ENCODE data around the gene SMC3. TPM values are rescaled to one million over a fixed set of nuclear protein-coding genes. Genes with fewer than 3 reads are reported as not detected.
"Not testable (repeated sequence)": the region's sequence is repeated elsewhere in the genome, so short reads cannot be mapped to it uniquely, and the experiment has no call there.

The SMC3 gene
- total and polyA plus RNA-seq, 2 experiments from 2014 or later, result 40.8 to 53.5 TPM

DNA sequence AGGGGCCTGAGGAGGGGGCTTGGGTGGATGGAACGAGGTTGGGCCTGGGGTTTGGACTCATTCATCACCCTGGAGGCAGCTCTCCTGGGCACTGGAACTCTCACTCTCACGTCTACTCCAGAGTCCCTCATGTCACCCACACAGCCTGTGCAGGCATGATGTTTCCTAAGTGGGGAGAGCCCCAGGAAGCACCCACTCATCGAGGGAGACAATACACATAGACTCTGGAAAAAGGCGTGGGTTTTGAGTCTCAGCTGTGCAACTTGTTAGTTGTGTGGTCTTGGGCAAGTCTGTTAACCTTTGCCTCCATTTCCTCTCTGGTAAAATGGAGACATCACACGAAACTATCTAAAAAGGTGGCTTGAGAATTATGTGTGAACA is 50.7 kb downstream of the SMC3 start:
- no peak overlapping the region for H3K4me2 ChIP-seq
- TF ChIP-seq EZH2phosphoT487 (IDR thresholded peaks at IDR 0.05; ENCODE audit: low read depth, severe bottlenecking, unreplicated experiment), result no peak
- TF ChIP-seq EZH2 (IDR thresholded peaks at IDR 0.05; ENCODE audit: borderline replicate concordance), result no peak
- TF ChIP-seq, protein P1, sequence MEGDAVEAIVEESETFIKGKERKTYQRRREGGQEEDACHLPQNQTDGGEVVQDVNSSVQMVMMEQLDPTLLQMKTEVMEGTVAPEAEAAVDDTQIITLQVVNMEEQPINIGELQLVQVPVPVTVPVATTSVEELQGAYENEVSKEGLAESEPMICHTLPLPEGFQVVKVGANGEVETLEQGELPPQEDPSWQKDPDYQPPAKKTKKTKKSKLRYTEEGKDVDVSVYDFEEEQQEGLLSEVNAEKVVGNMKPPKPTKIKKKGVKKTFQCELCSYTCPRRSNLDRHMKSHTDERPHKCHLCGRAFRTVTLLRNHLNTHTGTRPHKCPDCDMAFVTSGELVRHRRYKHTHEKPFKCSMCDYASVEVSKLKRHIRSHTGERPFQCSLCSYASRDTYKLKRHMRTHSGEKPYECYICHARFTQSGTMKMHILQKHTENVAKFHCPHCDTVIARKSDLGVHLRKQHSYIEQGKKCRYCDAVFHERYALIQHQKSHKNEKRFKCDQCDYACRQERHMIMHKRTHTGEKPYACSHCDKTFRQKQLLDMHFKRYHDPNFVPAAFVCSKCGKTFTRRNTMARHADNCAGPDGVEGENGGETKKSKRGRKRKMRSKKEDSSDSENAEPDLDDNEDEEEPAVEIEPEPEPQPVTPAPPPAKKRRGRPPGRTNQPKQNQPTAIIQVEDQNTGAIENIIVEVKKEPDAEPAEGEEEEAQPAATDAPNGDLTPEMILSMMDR (IDR thresholded peaks at IDR 0.05; ENCODE audit: poor library complexity), result no peak
- no peaks in the 10 kb centered on the region for H4K20me1 ChIP-seq (ENCODE audit: insufficient read depth, poor library complexity, severe bottlenecking)
- H3K4me3 ChIP-seq, result no peak overlapping the region
- 79% methylated on average over 5 of the region's 5 CpGs for WGBS (ENCODE audit: low lambda C conversion rate, missing lambda C conversion rate)
- H3K4me1 ChIP-seq (ENCODE audit: insufficient read depth), result no peaks in the 10 kb centered on the region
- no peaks in the 10 kb centered on the region for H3K9me3 ChIP-seq (ENCODE audit: low read depth)
- H3K27ac ChIP-seq, result no peak overlapping the region
- DNase-seq (ENCODE audit: low spot score), result no peak
- no peak overlapping the region for H2AFZ ChIP-seq
- H3K79me2 ChIP-seq, result no peaks in the 10 kb centered on the region
- no peaks in the 10 kb centered on the region for H3K9me2 ChIP-seq (replicated peaks; ENCODE audit: insufficient read depth)
- H3K27me3 ChIP-seq, result no peaks in the 10 kb centered on the region
- no peaks in the 10 kb centered on the region for H3K36me3 ChIP-seq (replicated peaks; ENCODE audit: insufficient read depth, low read depth)

DNA sequence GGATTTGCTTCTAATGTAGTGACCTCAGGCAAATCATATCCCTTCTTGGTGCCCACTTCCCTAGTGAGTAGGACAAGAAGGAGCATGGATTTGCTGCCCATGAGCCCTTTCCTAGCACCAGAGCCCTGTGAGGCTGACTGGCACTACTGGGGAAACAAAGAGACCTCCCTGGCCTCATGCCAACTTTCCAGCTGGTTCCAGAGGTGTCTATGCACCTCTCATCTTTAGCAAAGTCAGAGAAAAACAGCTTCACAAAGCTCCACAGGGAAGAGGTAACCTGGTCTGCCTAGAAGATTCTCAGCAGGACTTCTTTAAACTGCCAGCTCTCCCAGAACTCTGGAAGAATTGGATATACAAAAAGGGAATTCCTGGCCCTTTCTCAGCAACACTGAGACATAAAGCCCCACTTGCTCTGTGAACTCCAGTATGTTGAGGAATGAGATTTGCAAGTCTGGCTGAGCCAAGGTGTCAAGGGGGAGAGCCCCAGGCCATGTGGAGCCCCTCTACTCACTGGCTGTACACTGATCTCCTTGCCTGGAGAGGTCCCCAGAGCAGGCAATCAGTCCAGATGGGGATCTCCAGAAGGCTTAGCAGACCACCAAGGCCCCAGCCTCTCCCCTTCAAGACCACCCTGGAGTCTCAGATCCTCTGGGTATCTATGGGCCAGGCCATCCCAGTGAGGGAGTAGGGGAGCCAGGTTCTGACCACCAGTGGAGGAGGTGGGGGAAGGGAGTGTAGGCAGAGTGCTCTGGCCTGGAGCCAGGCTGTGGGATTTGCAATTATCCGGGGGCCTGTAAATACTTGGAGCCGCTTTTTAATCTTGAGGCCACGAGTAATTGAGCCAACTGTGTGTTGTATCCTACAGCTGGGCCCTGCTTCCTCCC is 52.3 kb downstream of the SMC3 start:
- TF ChIP-seq EZH2 (IDR thresholded peaks at IDR 0.05; ENCODE audit: borderline replicate concordance), result no peak
- TF ChIP-seq EZH2phosphoT487 (IDR thresholded peaks at IDR 0.05; ENCODE audit: low read depth, severe bottlenecking, unreplicated experiment), result no peak
- TF ChIP-seq, protein P1 (IDR thresholded peaks at IDR 0.05; ENCODE audit: poor library complexity), result no peak
- H3K27me3 ChIP-seq, result no peaks in the 10 kb centered on the region
- no peak overlapping the region for H2AFZ ChIP-seq
- no peaks in the 10 kb centered on the region for H4K20me1 ChIP-seq (ENCODE audit: insufficient read depth, poor library complexity, severe bottlenecking)
- H3K4me2 ChIP-seq, result no peak overlapping the region
- H3K9me2 ChIP-seq (replicated peaks; ENCODE audit: insufficient read depth), result no peaks in the 10 kb centered on the region
- no peak overlapping the region for H3K4me3 ChIP-seq
- 42% methylated on average over 3 of the region's 3 CpGs for WGBS (ENCODE audit: low lambda C conversion rate, missing lambda C conversion rate)
- no peak for DNase-seq (ENCODE audit: low spot score)
- H3K36me3 ChIP-seq (replicated peaks; ENCODE audit: insufficient read depth, low read depth), result no peaks in the 10 kb centered on the region
- no peak overlapping the region for H3K27ac ChIP-seq
- H3K79me2 ChIP-seq, result no peaks in the 10 kb centered on the region
- no peaks in the 10 kb centered on the region for H3K9me3 ChIP-seq (ENCODE audit: low read depth)
- H3K4me1 ChIP-seq (ENCODE audit: insufficient read depth), result no peaks in the 10 kb centered on the region

DNA sequence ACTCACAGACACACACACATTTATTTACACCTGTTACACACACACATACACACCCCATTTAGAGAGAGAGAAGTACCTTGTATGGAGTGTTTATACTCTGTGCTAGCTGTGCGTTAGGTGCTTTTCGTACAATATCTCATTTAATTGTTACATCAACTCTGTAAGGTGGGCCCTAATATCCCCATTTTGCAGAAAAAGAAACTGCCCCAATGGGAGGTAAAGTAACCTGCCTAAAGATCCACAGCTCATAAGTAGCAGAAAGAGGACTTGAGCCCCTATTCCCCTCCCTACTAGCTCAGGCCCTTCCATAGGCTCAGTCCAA is 52.9 kb downstream of the SMC3 start:
- Histone ChIP-seq H3K9me3 (ENCODE audit: low read depth) (no peaks in the 10 kb centered on the region), H3K36me3 (replicated peaks; ENCODE audit: insufficient read depth, low read depth) (no peaks in the 10 kb centered on the region), H3K27me3 (no peaks in the 10 kb centered on the region), H4K20me1 (ENCODE audit: insufficient read depth, poor library complexity, severe bottlenecking) (no peaks in the 10 kb centered on the region), H3K4me2 (no peak overlapping the region), H3K9me2 (replicated peaks; ENCODE audit: insufficient read depth) (no peaks in the 10 kb centered on the region), H2AFZ (no peak overlapping the region), H3K79me2 (no peaks in the 10 kb centered on the region), H3K4me3 (no peak overlapping the region), H3K4me1 (ENCODE audit: insufficient read depth) (no peaks in the 10 kb centered on the region), H3K27ac (no peak overlapping the region)
- no peak for DNase-seq (ENCODE audit: low spot score)
- no peak for TF ChIP-seq EZH2phosphoT487 (IDR thresholded peaks at IDR 0.05; ENCODE audit: low read depth, severe bottlenecking, unreplicated experiment)
- TF ChIP-seq, protein P1 (IDR thresholded peaks at IDR 0.05; ENCODE audit: poor library complexity), result no peak
- TF ChIP-seq EZH2 (IDR thresholded peaks at IDR 0.05; ENCODE audit: borderline replicate concordance), result no peak
- 94% methylated on average over 2 of the region's 2 CpGs for WGBS (ENCODE audit: low lambda C conversion rate, missing lambda C conversion rate)

DNA sequence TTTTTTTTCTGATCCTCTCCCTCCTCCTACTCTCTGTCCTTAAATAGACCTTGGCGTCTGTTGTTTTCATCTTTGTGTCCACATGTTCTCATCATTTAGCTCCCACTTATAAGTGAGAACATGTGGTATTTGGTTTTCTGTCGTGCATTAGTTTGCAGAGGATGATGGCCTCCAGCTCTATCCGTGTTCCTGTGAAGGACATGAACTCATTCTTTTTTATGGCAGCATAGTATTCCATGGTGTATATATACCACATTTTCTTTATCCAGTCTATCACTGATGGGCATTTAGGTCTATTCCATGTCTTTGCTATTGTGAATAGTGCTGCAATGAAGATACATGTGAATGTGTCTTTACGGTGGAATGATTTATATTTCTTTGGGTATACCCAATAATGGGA is 55.8 kb downstream of the SMC3 start:
- H3K4me3 ChIP-seq; H3K4me1 ChIP-seq (ENCODE audit: insufficient read depth); H3K79me2 ChIP-seq; H3K27me3 ChIP-seq; H3K36me3 ChIP-seq (replicated peaks; ENCODE audit: insufficient read depth, low read depth); H3K4me2 ChIP-seq; DNase-seq (ENCODE audit: low spot score); H4K20me1 ChIP-seq (ENCODE audit: insufficient read depth, poor library complexity, severe bottlenecking); H2AFZ ChIP-seq; H3K9me2 ChIP-seq (replicated peaks; ENCODE audit: insufficient read depth); H3K27ac ChIP-seq; H3K9me3 ChIP-seq (ENCODE audit: low read depth): not testable (repeated sequence)
- WGBS (ENCODE audit: low lambda C conversion rate, missing lambda C conversion rate), result 92% methylated on average over 4 of the region's 4 CpGs

Data from hepatocyte (in vitro differentiated cells).